ENCODE results near the gene TOR4A. TPM values are rescaled to one million over a fixed set of nuclear protein-coding genes. Genes with fewer than 3 reads are reported as not detected.

TOR4A gene
- total and polyA plus RNA-seq, 4 donors: 2.6 to 14.0 (median 8.2) TPM

GRCh38 chr9:137295849-137296669, 18.5 kb downstream of the TOR4A start:
- DNase-seq (no peak), ATAC-seq (ENCODE audit: low FRiP score) (no peak)
- Histone ChIP-seq H3K27me3 (ENCODE audit: control insufficient read depth in 1 of 2, insufficient read depth in 2 of 2, low read length in 1 of 2) (no peaks in the 10 kb centered on the region), H3K4me3 (ENCODE audit: low read length in 2 of 2) (no peak overlapping the region), H3K4me1 (ENCODE audit: control insufficient read depth in 1 of 2, insufficient read depth in 2 of 2, low read length in 2 of 2) (no peaks in the 10 kb centered on the region), H3K36me3 (ENCODE audit: control insufficient read depth in 1 of 2, insufficient read depth in 2 of 2, low read length in 1 of 2) (no peaks in the 10 kb centered on the region), H3K9me3 (ENCODE audit: control insufficient read depth, low read length) (peaks cover 3% of the 10 kb centered on the region), H3K27ac (ENCODE audit: low read depth in 1 of 2, low read length in 2 of 2) (no peak overlapping the region)
- WGBS, 2 donors: 26 to 39% methylated on average over 56 to 78 of the region's 78 CpGs
- intact Hi-C loops (cut with DNase I): loop anchor here (2.0 to 10.0 kb wide), 3 partner anchors 109 to 229 kb away; no protein-coding TSS in a partner anchor

- Histone ChIP-seq H3K27me3 (ENCODE audit: control insufficient read depth in 1 of 2, insufficient read depth in 2 of 2, low read length in 1 of 2) (no peaks in the 10 kb centered on the region), H3K4me1 (ENCODE audit: control insufficient read depth in 1 of 2, insufficient read depth in 2 of 2, low read length in 2 of 2) (no peaks in the 10 kb centered on the region), H3K27ac (ENCODE audit: low read depth in 1 of 2, low read length in 2 of 2) (no peak overlapping the region), H3K9me3 (ENCODE audit: control insufficient read depth, low read length) (peaks cover 3% of the 10 kb centered on the region), H3K36me3 (ENCODE audit: control insufficient read depth in 1 of 2, insufficient read depth in 2 of 2, low read length in 1 of 2) (no peaks in the 10 kb centered on the region), H3K4me3 (ENCODE audit: low read length in 2 of 2) (no peak overlapping the region)
- intact Hi-C loops (cut with DNase I): loop anchor here in 1 of 2 donors (10.0 kb wide), 1 partner anchor 108 kb away; no protein-coding TSS in a partner anchor
- WGBS, 2 donors: 67 to 73% methylated on average over 24 of the region's 24 CpGs
- peak; percentile 22 for ATAC-seq (ENCODE audit: low FRiP score)
- no peak for DNase-seq
Measured at GRCh38 chr9:137296670-137297664, 19.4 kb downstream of the TOR4A start.

GRCh38 chr9:137297966-137298365, 20.4 kb downstream of the TOR4A start:
- intact Hi-C loops (cut with DNase I): loop anchor here in 1 of 2 donors (10.0 kb wide), 1 partner anchor 107 kb away; no protein-coding TSS in a partner anchor
- Histone ChIP-seq H3K4me3 (ENCODE audit: low read length in 2 of 2) (no peak overlapping the region), H3K27me3 (ENCODE audit: control insufficient read depth in 1 of 2, insufficient read depth in 2 of 2, low read length in 1 of 2) (no peaks in the 10 kb centered on the region), H3K9me3 (ENCODE audit: control insufficient read depth, low read length) (peaks cover 3% of the 10 kb centered on the region), H3K36me3 (ENCODE audit: control insufficient read depth in 1 of 2, insufficient read depth in 2 of 2, low read length in 1 of 2) (no peaks in the 10 kb centered on the region), H3K27ac (ENCODE audit: low read depth in 1 of 2, low read length in 2 of 2) (no peak overlapping the region), H3K4me1 (ENCODE audit: control insufficient read depth in 1 of 2, insufficient read depth in 2 of 2, low read length in 2 of 2) (no peaks in the 10 kb centered on the region)
- 79 to 84% methylated on average over 7 of the region's 7 CpGs for WGBS, 2 donors
- no peak for DNase-seq
- ATAC-seq (ENCODE audit: low FRiP score): no peak

GRCh38 chr9:137298401-137299202, 21.1 kb downstream of the TOR4A start:
- Histone ChIP-seq H3K27ac (ENCODE audit: low read depth in 1 of 2, low read length in 2 of 2) (no peak overlapping the region), H3K9me3 (ENCODE audit: control insufficient read depth, low read length) (peaks cover 3% of the 10 kb centered on the region), H3K4me1 (ENCODE audit: control insufficient read depth in 1 of 2, insufficient read depth in 2 of 2, low read length in 2 of 2) (no peaks in the 10 kb centered on the region), H3K27me3 (ENCODE audit: control insufficient read depth in 1 of 2, insufficient read depth in 2 of 2, low read length in 1 of 2) (no peaks in the 10 kb centered on the region), H3K4me3 (ENCODE audit: low read length in 2 of 2) (no peak overlapping the region), H3K36me3 (ENCODE audit: control insufficient read depth in 1 of 2, insufficient read depth in 2 of 2, low read length in 1 of 2) (no peaks in the 10 kb centered on the region)
- intact Hi-C loops (cut with DNase I): loop anchor here in 1 of 2 donors (10.0 kb wide), 1 partner anchor 106 kb away; no protein-coding TSS in a partner anchor
- DNase-seq (no peak), ATAC-seq (ENCODE audit: low FRiP score) (no peak)
- WGBS, 2 donors: 40 to 55% methylated on average over 24 of the region's 24 CpGs

GRCh38 chr9:137299203-137299565, 21.7 kb downstream of the TOR4A start:
- DNase-seq (no peak), ATAC-seq (ENCODE audit: low FRiP score) (no peak)
- Histone ChIP-seq H3K9me3 (ENCODE audit: control insufficient read depth, low read length) (peaks cover 2% of the 10 kb centered on the region), H3K4me3 (ENCODE audit: low read length in 2 of 2) (no peak overlapping the region), H3K4me1 (ENCODE audit: control insufficient read depth in 1 of 2, insufficient read depth in 2 of 2, low read length in 2 of 2) (no peaks in the 10 kb centered on the region), H3K36me3 (ENCODE audit: control insufficient read depth in 1 of 2, insufficient read depth in 2 of 2, low read length in 1 of 2) (no peaks in the 10 kb centered on the region), H3K27ac (ENCODE audit: low read depth in 1 of 2, low read length in 2 of 2) (no peak overlapping the region), H3K27me3 (ENCODE audit: control insufficient read depth in 1 of 2, insufficient read depth in 2 of 2, low read length in 1 of 2) (no peaks in the 10 kb centered on the region)
- WGBS, 2 donors: 47 to 67% methylated on average over 10 of the region's 10 CpGs
- intact Hi-C loops (cut with DNase I): loop anchor here in 1 of 2 donors (10.0 kb wide), 1 partner anchor 106 kb away; no protein-coding TSS in a partner anchor

GRCh38 chr9:137299938-137300337, 22.4 kb downstream of the TOR4A start:
- Histone ChIP-seq H3K4me1 (ENCODE audit: control insufficient read depth in 1 of 2, insufficient read depth in 2 of 2, low read length in 2 of 2) (no peaks in the 10 kb centered on the region), H3K4me3 (ENCODE audit: low read length in 2 of 2) (no peak overlapping the region), H3K36me3 (ENCODE audit: control insufficient read depth in 1 of 2, insufficient read depth in 2 of 2, low read length in 1 of 2) (no peaks in the 10 kb centered on the region), H3K27me3 (ENCODE audit: control insufficient read depth in 1 of 2, insufficient read depth in 2 of 2, low read length in 1 of 2) (no peaks in the 10 kb centered on the region), H3K9me3 (ENCODE audit: control insufficient read depth, low read length) (no peaks in the 10 kb centered on the region), H3K27ac (ENCODE audit: low read depth in 1 of 2, low read length in 2 of 2) (no peak overlapping the region)
- no peak for DNase-seq
- intact Hi-C loops (cut with DNase I): loop anchor here in 1 of 2 donors (10.0 kb wide), 1 partner anchor 105 kb away; no protein-coding TSS in a partner anchor
- ATAC-seq (ENCODE audit: low FRiP score): no peak
- WGBS, 2 donors: 37 to 46% methylated on average over 16 of the region's 16 CpGs

- WGBS, 2 donors: 4% methylated on average over 25 of the region's 25 CpGs
- DNase-seq: peak in 1 of 2 donors; percentile 34
- intact Hi-C loops (cut with DNase I): no loop called here
- H3K4me1 ChIP-seq (ENCODE audit: control insufficient read depth in 1 of 2, insufficient read depth in 2 of 2, low read length in 2 of 2): no peaks in the 10 kb centered on the region
- no peak overlapping the region for H3K4me3 ChIP-seq (ENCODE audit: low read length in 2 of 2)
- ATAC-seq (ENCODE audit: low FRiP score): no peak
- H3K27ac ChIP-seq (ENCODE audit: low read depth in 1 of 2, low read length in 2 of 2): no peak overlapping the region
- no peaks in the 10 kb centered on the region for H3K36me3 ChIP-seq (ENCODE audit: control insufficient read depth in 1 of 2, insufficient read depth in 2 of 2, low read length in 1 of 2)
- no peaks in the 10 kb centered on the region for H3K9me3 ChIP-seq (ENCODE audit: control insufficient read depth, low read length)
- no peaks in the 10 kb centered on the region for H3K27me3 ChIP-seq (ENCODE audit: control insufficient read depth in 1 of 2, insufficient read depth in 2 of 2, low read length in 1 of 2)
Measured at GRCh38 chr9:137300567-137301080, 23.1 kb downstream of the TOR4A start.
